H1 (cell line): ENCODE measurements around the gene DCLRE1A. TPM values are rescaled to one million over a fixed set of nuclear protein-coding genes. Genes with fewer than 3 reads are reported as not detected.

Source experiments
- CTCF ChIA-PET: fragments of 300-600 bp; sonication (Branson Sonifier 250); formaldehyde crosslinking; loops from one replicate; lab custom pipeline; 2021; ENCODE audit not compliant: partially characterized antibody; lab: Charles Lee
- POLR2A ChIA-PET: fragments of 300-600 bp; sonication (Branson Sonifier 250); formaldehyde crosslinking; loops from one replicate; lab custom pipeline; 2021; ENCODE audit warnings: inconsistent platforms; ENCODE audit not compliant: partially characterized antibody; lab: Charles Lee
- DNase-seq, 2 experiments: peaks; one replicate each; pipeline versions ENCODE4 v3.0.0 to v3.0.0-alpha.2; 2010 to 2022; ENCODE audit warnings: low spot score in 2 of 2, low read depth in 1 of 2, mixed read lengths in 1 of 2
- FAIRE-seq: peaks from 2 replicates; lab custom pipeline; 2011; peaks lifted over from hg19 to GRCh38; lab: Jason Lieb, UNC
- H2AFZ ChIP-seq: 2 replicates; pipeline ENCODE4 v1.8.1; 2012; ENCODE audit warnings: low read length, inconsistent platforms
- H2AK5ac ChIP-seq: 2 replicates; pipeline ENCODE4 v1.6.1; 2013; ENCODE audit warnings: low read depth, low read length
- H2BK120ac ChIP-seq: replicated peaks from 2 replicates; pipeline ENCODE3; 2013; ENCODE audit warnings: low read depth, low read length, inconsistent platforms
- H2BK12ac ChIP-seq: 2 replicates; pipeline ENCODE4 v1.6.1; 2013; ENCODE audit warnings: low read depth, low read length
- H2BK15ac ChIP-seq: 2 replicates; pipeline ENCODE4 v1.6.1; 2013; ENCODE audit warnings: low read length
- H2BK20ac ChIP-seq: 2 replicates; pipeline ENCODE4 v1.6.1; 2013; ENCODE audit warnings: low read length
- H2BK5ac ChIP-seq: 2 replicates; pipeline ENCODE4 v1.6.1; 2013; ENCODE audit warnings: low read depth, low read length
- H3K14ac ChIP-seq: 2 replicates; pipeline ENCODE4 v1.6.1; 2013; ENCODE audit warnings: inconsistent platforms; ENCODE audit not compliant: insufficient read length
- H3K18ac ChIP-seq: 2 replicates; pipeline ENCODE4 v1.6.1; 2013; ENCODE audit warnings: low read length; ENCODE audit errors: extremely low read depth
- H3K23ac ChIP-seq: 2 replicates; pipeline ENCODE4 v1.6.1; 2013; ENCODE audit warnings: inconsistent platforms; ENCODE audit not compliant: insufficient read length
- H3K23me2 ChIP-seq: 2 replicates; pipeline ENCODE4 v1.6.1; 2013; ENCODE audit warnings: low read depth, low read length
- H3K27ac ChIP-seq: 2 replicates; pipeline ENCODE4 v1.6.1; 2011; ENCODE audit warnings: low read depth, low read length, inconsistent platforms
- H3K27me3 ChIP-seq, 4 experiments: replicated peaks in 1 of 4; 1 replicate in 1 of 4; 2 replicates in 3 of 4; pipeline versions ENCODE4 v1.6.1 to v1.8.1; 2011 to 2013; ENCODE audit warnings: low read length in 3 of 4, mild to moderate bottlenecking in 3 of 4, inconsistent platforms in 2 of 4, mixed read lengths in 2 of 4, moderate library complexity in 1 of 4; ENCODE audit not compliant: control insufficient read depth in 3 of 4, insufficient read depth in 3 of 4; ENCODE audit errors: extremely low read depth in 1 of 4
- H3K36me3 ChIP-seq, 4 experiments: 2 replicates each; pipeline versions ENCODE4 v1.6.1 to v1.8.1; 2011 to 2013; ENCODE audit warnings: mild to moderate bottlenecking in 4 of 4, low read length in 3 of 4, moderate library complexity in 2 of 4, control low read depth in 1 of 4, inconsistent platforms in 1 of 4; ENCODE audit not compliant: insufficient read depth in 4 of 4, control insufficient read depth in 2 of 4
- H3K4ac ChIP-seq: replicated peaks from 2 replicates; pipeline ENCODE3; 2013; ENCODE audit warnings: low read length, low read depth, mixed read lengths, inconsistent platforms; ENCODE audit not compliant: insufficient read length
- H3K4me1 ChIP-seq, 4 experiments: replicated peaks in 1 of 4; 1 replicate in 1 of 4; 2 replicates in 3 of 4; pipeline versions ENCODE4 v1.6.1 to v1.8.1; 2011 to 2013; ENCODE audit warnings: low read length in 3 of 4, inconsistent platforms in 2 of 4, mixed read lengths in 1 of 4; ENCODE audit not compliant: insufficient read depth in 4 of 4, control insufficient read depth in 3 of 4
- H3K4me2 ChIP-seq, 2 experiments: 2 replicates each; pipeline versions ENCODE4 v1.6.1 to v1.8.1; 2011 to 2013; ENCODE audit warnings: low read depth in 2 of 2, low read length in 2 of 2, control low read depth in 1 of 2, inconsistent platforms in 1 of 2, mild to moderate bottlenecking in 1 of 2; ENCODE audit not compliant: insufficient read depth in 1 of 2
- H3K4me3 ChIP-seq, 4 experiments: fragments of 200-600, 300-600 bp in 1 of 4; sonication (generic), shearing (Covaris generic), sonication (Bioruptor Twin) in 1 of 4; 2 replicates each; pipeline versions ENCODE4 v1.5.1 to v1.8.1; 2011 to 2016; ENCODE audit warnings: low read length in 4 of 4, low read depth in 3 of 4, control low read depth in 2 of 4, inconsistent platforms in 2 of 4, mild to moderate bottlenecking in 2 of 4, mixed read lengths in 1 of 4, moderate library complexity in 1 of 4; ENCODE audit not compliant: insufficient read depth in 2 of 4; ENCODE audit errors: extremely low read depth in 1 of 4
- H3K56ac ChIP-seq: replicated peaks from 2 replicates; pipeline ENCODE3; 2013; ENCODE audit warnings: low read depth, mild to moderate bottlenecking, mixed read lengths, low read length, inconsistent platforms; ENCODE audit not compliant: insufficient read length
- H3K79me1 ChIP-seq: 2 replicates; pipeline ENCODE4 v1.6.1; 2013; ENCODE audit warnings: low read depth, low read length, control low read depth
- H3K79me2 ChIP-seq, 2 experiments: 2 replicates each; pipeline versions ENCODE4 v1.6.1 to v1.8.1; 2012 to 2013; ENCODE audit warnings: low read length in 2 of 2, mild to moderate bottlenecking in 2 of 2, inconsistent platforms in 1 of 2; ENCODE audit not compliant: insufficient read depth in 2 of 2, control insufficient read depth in 1 of 2
- H3K9ac ChIP-seq, 4 experiments: replicated peaks in 1 of 4; 1 replicate in 1 of 4; 2 replicates in 3 of 4; pipeline versions ENCODE4 v1.6.1 to v1.8.1; 2011 to 2013; ENCODE audit warnings: low read depth in 3 of 4, low read length in 3 of 4, control low read depth in 2 of 4, mild to moderate bottlenecking in 2 of 4, moderate library complexity in 2 of 4, inconsistent platforms in 1 of 4; ENCODE audit errors: extremely low read depth in 1 of 4
- H3K9me3 ChIP-seq, 2 experiments: 2 replicates each; pipeline versions ENCODE4 v1.6.1 to v1.8.1; 2012 to 2013; ENCODE audit warnings: mild to moderate bottlenecking in 2 of 2, moderate library complexity in 2 of 2, control low read depth in 1 of 2, inconsistent platforms in 1 of 2, low read depth in 1 of 2, low read length in 1 of 2, mixed read lengths in 1 of 2; ENCODE audit not compliant: insufficient read depth in 2 of 2
- H4K20me1 ChIP-seq, 2 experiments: replicated peaks in 1 of 2; 2 replicates each; pipeline versions ENCODE3 to v1.8.1; 2011 to 2013; ENCODE audit warnings: inconsistent platforms in 2 of 2, low read length in 2 of 2, mild to moderate bottlenecking in 1 of 2; ENCODE audit not compliant: insufficient read depth in 2 of 2, control insufficient read depth in 1 of 2
- H4K5ac ChIP-seq: 2 replicates; pipeline ENCODE4 v1.6.1; 2013; ENCODE audit warnings: low read length, low read depth, mixed read lengths, inconsistent platforms; ENCODE audit not compliant: insufficient read length
- H4K8ac ChIP-seq: 2 replicates; pipeline ENCODE4 v1.8.0; 2013; ENCODE audit warnings: mild to moderate bottlenecking, moderate library complexity, low read length, inconsistent platforms; ENCODE audit not compliant: insufficient read depth; ENCODE audit errors: extremely low read depth
- H4K91ac ChIP-seq: replicated peaks from 2 replicates; pipeline ENCODE3; 2013; ENCODE audit warnings: low read length, mixed read lengths, inconsistent platforms; ENCODE audit not compliant: insufficient read length
- ATF3 ChIP-seq: IDR thresholded peaks from 2 replicates; pipeline ENCODE4 v1.6.1; 2011; ENCODE audit warnings: low read depth, mild to moderate bottlenecking, low read length; ENCODE audit not compliant: insufficient read depth
- CBX8 ChIP-seq: fragments of 300-800, 300-1000 bp; sonication (generic); IDR thresholded peaks from 2 replicates; pipeline ENCODE4 v1.7.1; 2016; ENCODE audit warnings: low read depth, low read length, borderline replicate concordance
- CEBPB ChIP-seq: IDR thresholded peaks from 2 replicates; pipeline ENCODE4 v1.6.1; 2012; ENCODE audit warnings: low read depth, low read length
- CTBP2 ChIP-seq: IDR thresholded peaks from 2 replicates; pipeline ENCODE4 v1.7.0; 2011; ENCODE audit warnings: borderline replicate concordance, mild to moderate bottlenecking, moderate library complexity, mixed read lengths, low read length; ENCODE audit not compliant: insufficient read depth, insufficient read length
- EGR1 ChIP-seq: IDR thresholded peaks from 2 replicates; pipeline ENCODE4 v1.6.1; 2011; ENCODE audit warnings: low read depth, low read length, borderline replicate concordance
- EP300 ChIP-seq, 2 experiments: IDR thresholded peaks; 1 replicate in 1 of 2; 2 replicates in 1 of 2; pipeline ENCODE4 v1.6.1; 2011 to 2012; ENCODE audit warnings: low read depth in 2 of 2, low read length in 2 of 2, mild to moderate bottlenecking in 2 of 2, borderline replicate concordance in 1 of 2, inconsistent platforms in 1 of 2, moderate library complexity in 1 of 2
- JUND ChIP-seq: IDR thresholded peaks from 2 replicates; pipeline ENCODE4 v1.6.1; 2011; ENCODE audit warnings: mild to moderate bottlenecking, improper control_type of control experiment, low read length
- KDM4A ChIP-seq: IDR thresholded peaks from one replicate; pipeline ENCODE4 v1.7.1; 2012; ENCODE audit warnings: low read depth, mild to moderate bottlenecking, moderate library complexity, low read length, inconsistent platforms; ENCODE audit not compliant: severe bottlenecking
- NANOG ChIP-seq: IDR thresholded peaks from 2 replicates; pipeline ENCODE4 v1.6.1; 2011; ENCODE audit warnings: low read length, low read depth, mild to moderate bottlenecking, inconsistent platforms; ENCODE audit not compliant: insufficient read depth, poor library complexity, severe bottlenecking
- NRF1 ChIP-seq: IDR thresholded peaks from 2 replicates; pipeline ENCODE4 v1.6.1; 2011; ENCODE audit warnings: mild to moderate bottlenecking, low read depth, low read length, improper control_type of control experiment
- RBBP5 ChIP-seq: IDR thresholded peaks from 2 replicates; pipeline ENCODE4 v1.7.1; 2012; ENCODE audit warnings: low read depth, mild to moderate bottlenecking, inconsistent platforms, low read length, moderate library complexity, borderline replicate concordance
- WGBS, 2 experiments: shearing (Covaris generic) in 1 of 2; methylation state at CpG; one replicate each; pipeline versions ENCODE4 v1.1.6 to v1.1.7; 2013 to 2015; ENCODE audit warnings: low lambda C conversion rate in 2 of 2, mixed read lengths in 2 of 2, inconsistent platforms in 1 of 2, low coverage in 1 of 2, missing lambda C conversion rate in 1 of 2; ENCODE audit not compliant: insufficient replicate concordance in 2 of 2, insufficient coverage in 1 of 2, insufficient read length in 1 of 2; ENCODE audit errors: extremely low coverage in 1 of 2, missing lambda C conversion rate in 1 of 2; 5-methylcytosine and 5-hydroxymethylcytosine counted together
- polyA plus RNA-seq, 7 experiments: library from polyadenylated mRNA; depleted of rRNA in 3 of 7; stranded (reverse) in 5 of 7; unstranded in 2 of 7; fragments of >200 nt in 5 of 7; fragments of 200-250 nt in 2 of 7; gene quantifications; 1 replicate in 5 of 7; 2 replicates in 1 of 7; 4 replicates in 1 of 7; pipeline versions ENCODE4 v1.2.1 to v1.2.3, GENCODE V29; 2011 to 2013; ENCODE audit warnings: missing spikeins in 2 of 7, mixed read lengths in 2 of 7
- total RNA-seq: library from RNA; stranded (reverse); fragmentation: NEBNext Ultra II Directional; extraction: Animal tissue kit (Norgen Biotek cat#: 25700); gene quantifications from 2 replicates; pipeline ENCODE4 v1.2.1, GENCODE V29; 2021

DCLRE1A gene
- total and polyA plus RNA-seq, 2 of the 8 experiments (the other 6 are each of a cell fraction or from before 2014, with no cell fraction given) = 8.1 to 10.1 TPM

DNA sequence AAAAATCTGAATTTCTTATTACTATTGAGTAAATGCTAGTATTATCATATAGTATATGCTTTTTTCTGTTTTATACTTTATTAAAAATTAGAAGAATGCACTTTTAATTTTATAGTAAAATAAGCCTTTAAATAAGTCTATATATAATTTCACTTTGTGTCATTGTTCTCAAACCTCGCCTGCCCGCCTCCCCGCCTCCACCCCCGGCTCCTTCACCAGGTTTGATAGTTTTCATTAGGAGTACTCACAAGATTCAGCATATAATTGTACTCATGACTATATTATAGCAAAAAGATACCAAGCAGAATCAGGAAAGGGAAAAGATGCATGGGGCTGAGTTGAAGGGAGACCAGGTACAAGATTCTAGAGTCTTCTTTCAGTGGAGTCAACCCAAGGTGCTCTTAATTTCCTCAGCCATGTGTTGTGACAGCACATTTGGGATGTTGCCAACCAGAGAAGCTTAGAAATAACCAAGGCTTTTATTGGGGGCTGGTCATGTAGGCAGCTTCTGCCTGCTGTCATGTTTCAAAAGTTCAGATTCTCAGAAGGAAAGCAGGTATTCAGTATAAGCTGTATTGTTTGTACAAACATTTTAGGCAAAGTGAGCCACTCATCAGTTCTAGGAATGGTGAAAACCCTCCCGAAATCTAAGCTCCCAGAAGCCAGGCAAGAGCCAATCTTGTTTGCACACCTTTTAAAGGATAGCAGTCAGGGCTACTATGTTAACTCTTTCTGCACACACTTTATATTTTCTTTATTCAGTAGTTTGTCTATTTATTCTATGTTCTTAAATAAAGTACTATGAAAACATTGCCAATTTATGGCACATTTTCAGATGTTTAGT is 12.9 kb upstream of the DCLRE1A start:
- DNase-seq (no peak), FAIRE-seq (no peak)
- H4K5ac ChIP-seq = no peak overlapping the region
- H2AFZ ChIP-seq = no peak overlapping the region
- H4K20me1 ChIP-seq = peaks cover 2 to 5% of the 10 kb centered on the region in 2 experiments
- H3K4me3 ChIP-seq = no peak overlapping the region
- no peaks in the 10 kb centered on the region for H3K4me1 ChIP-seq
- WGBS, 2 experiments = 94% methylated on average over 5 of the region's 5 CpGs; no CpG with 5 or more reads in 1 of the 2 experiments
- no peak overlapping the region for H3K4me2 ChIP-seq
- H3K4ac ChIP-seq = no peak overlapping the region
- ChIA-PET CTCF (interaction anchor here (0.6 kb wide), 1 partner anchor 918 kb away, joined by 3 read pairs; no protein-coding TSS in a partner anchor), POLR2A (interaction anchor here (0.6 kb wide), 1 partner anchor 11 kb away, joined by 3 read pairs; no protein-coding TSS in a partner anchor)
- no peak overlapping the region for H3K56ac ChIP-seq
- H3K14ac ChIP-seq = no peak overlapping the region
- peaks cover 0 to 14% (median 3%) of the 10 kb centered on the region in 4 experiments; a peak in 2 of 8 replicates for H3K36me3 ChIP-seq
- H2BK120ac ChIP-seq = no peak overlapping the region
- H2BK12ac ChIP-seq = no peak overlapping the region
- H3K9me3 ChIP-seq = no peaks in the 10 kb centered on the region
- no peak overlapping the region for H2BK15ac ChIP-seq
- H3K27ac ChIP-seq = no peak overlapping the region
- no peak overlapping the region for H2BK5ac ChIP-seq
- H3K9ac ChIP-seq = no peak overlapping the region
- no peak overlapping the region for H4K91ac ChIP-seq
- no peaks in the 10 kb centered on the region for H3K27me3 ChIP-seq
- H3K23me2 ChIP-seq = no peaks in the 10 kb centered on the region
- H2AK5ac ChIP-seq = no peak overlapping the region
- no peak overlapping the region for H3K23ac ChIP-seq
- H2BK20ac ChIP-seq = no peak overlapping the region
- H4K8ac ChIP-seq = no peak overlapping the region
- peaks cover 0 to 49% of the 10 kb centered on the region in 2 experiments; a peak in 2 of 4 replicates for H3K79me2 ChIP-seq
- no peak overlapping the region for H3K18ac ChIP-seq
- H3K79me1 ChIP-seq = no peaks in the 10 kb centered on the region; the same call in 1 of the 2 replicates
- TF ChIP-seq JUND (no peak), EP300 (IDR thresholded peaks at IDR 0.05; ENCODE audit: borderline replicate concordance in 1 of 2, low read depth in 2 of 2, low read length in 2 of 2) (no peak), KDM4A (no peak), EGR1 (no peak), NRF1 (no peak), CTBP2 (no peak), RBBP5 (no peak), CBX8 (no peak), ATF3 (no peak), NANOG (no peak), CEBPB (no peak)
